HK-2 (cell line): Measurements from ENCODE around the gene A4GNT.
"Not testable (repeated sequence)": the region's sequence is repeated elsewhere in the genome, so short reads cannot be mapped to it uniquely, and the experiment has no call there.

ENCODE experiments used
- DNase-seq: peaks from one replicate; pipeline ENCODE4 v3.0.0-alpha.2; 2018; ENCODE audit not compliant: unreplicated experiment

Gene A4GNT

GRCh38 chr3:138118612-138119422, 13.4 kb downstream of the A4GNT start:
- peak; percentile 80 for DNase-seq

DNA sequence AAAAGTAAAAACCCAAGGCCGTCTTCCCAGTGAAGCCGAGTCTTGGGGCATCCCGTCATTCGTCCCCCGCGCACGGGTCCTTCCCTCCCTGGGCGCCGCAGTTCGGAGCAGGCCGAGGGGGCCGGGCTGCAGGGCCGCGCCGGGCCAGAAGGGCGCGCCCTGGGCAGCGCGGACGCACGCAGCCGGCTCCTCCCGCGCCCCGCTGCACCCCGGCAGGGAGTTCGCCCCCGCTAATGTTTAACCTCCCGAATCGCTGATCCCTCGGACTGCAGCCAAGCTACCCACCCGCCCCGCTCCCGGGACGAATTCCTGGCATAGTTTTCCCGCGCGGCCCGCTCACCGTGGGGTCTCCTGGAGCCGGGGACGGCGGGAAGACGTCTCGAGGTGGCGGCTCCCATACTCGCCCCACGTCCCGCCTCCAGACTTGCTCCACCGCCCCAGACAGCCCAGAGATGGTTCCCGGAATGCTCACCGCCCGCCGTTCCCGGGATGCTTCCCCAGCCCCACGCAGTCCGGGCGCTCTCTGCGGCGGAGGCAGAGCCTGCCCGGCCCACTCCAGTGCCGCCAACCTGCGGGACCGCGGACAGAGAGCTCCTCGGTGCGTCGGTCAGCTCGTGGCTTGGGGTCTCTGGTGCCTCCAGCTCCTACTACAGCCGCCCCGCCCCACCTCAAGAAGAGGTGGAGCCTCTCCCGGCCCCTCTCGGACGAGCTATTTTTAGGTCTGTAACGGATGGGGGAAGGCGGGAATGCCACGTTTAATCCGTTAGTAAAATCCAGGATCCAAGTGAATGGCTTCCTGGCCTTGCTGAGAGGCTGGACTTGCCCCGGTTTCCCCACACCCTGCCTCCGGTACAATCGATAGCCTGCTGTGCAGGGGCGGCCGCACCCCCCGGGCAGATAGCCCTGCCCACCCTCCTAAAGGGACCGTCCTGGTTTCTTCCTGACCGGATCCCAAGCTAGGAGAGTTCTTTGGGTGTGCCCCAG, 16.9 kb downstream of the A4GNT start, which contains the start of gene DZIP1L:
Gene DZIP1L (minus strand): TSS at position 621 of the 984 bp plus-strand sequence. CDS start 11,637 bp downstream, outside the sequence.
- peak; percentile 88 for DNase-seq

GRCh38 chr3:138114431-138114918, 17.7 kb downstream of the A4GNT start:
- DNase-seq: peak; percentile 53

- peak; percentile 71 for DNase-seq
Observed at GRCh38 chr3:138113326-138113725, 18.9 kb downstream of the A4GNT start.

DNA sequence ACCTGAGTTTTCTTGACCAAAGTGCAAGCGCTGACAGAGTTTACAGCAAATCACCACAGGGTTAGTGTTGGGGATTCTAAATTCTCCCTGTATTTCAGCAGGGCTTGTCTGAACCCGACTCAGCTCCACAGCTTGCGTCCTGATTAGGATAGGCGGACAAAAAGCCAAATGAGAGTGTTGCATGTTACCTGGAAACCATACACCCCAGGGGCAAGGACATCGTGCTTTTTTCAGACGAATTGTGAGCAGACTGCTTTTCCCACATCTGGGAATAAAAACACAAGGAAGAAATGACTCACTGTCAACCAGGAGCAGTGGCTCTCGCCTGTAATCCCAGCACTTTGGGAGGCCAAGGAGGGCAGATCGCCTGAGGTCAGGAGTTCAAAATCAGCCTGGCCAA, 19.8 kb downstream of the A4GNT start:
- no peak for DNase-seq

DNA sequence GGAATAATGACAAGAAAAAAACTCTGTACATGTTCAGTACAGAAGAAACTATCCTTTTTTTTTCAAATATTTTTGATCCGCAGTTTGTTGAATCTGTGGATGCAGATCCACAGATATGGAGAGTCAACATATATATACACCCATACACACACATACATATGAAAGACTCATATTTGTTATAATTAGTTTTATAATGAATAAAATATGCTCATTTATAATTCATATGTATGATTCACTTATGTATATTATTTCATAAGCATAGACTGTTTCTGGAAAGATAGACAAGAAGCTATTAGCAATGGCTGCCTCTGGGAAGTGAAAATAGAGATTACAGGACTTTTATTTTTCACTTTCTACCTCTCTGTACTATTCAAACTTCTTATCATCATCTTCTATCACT, 26.6 kb downstream of the A4GNT start:
- no peak for DNase-seq

GRCh38 chr3:138103466-138103865, 28.7 kb downstream of the A4GNT start:
- no peak for DNase-seq

GRCh38 chr3:138101351-138101940, 30.7 kb downstream of the A4GNT start:
- not testable (repeated sequence) for DNase-seq

GRCh38 chr3:138099417-138099816, 32.8 kb downstream of the A4GNT start:
- no peak for DNase-seq

DNA sequence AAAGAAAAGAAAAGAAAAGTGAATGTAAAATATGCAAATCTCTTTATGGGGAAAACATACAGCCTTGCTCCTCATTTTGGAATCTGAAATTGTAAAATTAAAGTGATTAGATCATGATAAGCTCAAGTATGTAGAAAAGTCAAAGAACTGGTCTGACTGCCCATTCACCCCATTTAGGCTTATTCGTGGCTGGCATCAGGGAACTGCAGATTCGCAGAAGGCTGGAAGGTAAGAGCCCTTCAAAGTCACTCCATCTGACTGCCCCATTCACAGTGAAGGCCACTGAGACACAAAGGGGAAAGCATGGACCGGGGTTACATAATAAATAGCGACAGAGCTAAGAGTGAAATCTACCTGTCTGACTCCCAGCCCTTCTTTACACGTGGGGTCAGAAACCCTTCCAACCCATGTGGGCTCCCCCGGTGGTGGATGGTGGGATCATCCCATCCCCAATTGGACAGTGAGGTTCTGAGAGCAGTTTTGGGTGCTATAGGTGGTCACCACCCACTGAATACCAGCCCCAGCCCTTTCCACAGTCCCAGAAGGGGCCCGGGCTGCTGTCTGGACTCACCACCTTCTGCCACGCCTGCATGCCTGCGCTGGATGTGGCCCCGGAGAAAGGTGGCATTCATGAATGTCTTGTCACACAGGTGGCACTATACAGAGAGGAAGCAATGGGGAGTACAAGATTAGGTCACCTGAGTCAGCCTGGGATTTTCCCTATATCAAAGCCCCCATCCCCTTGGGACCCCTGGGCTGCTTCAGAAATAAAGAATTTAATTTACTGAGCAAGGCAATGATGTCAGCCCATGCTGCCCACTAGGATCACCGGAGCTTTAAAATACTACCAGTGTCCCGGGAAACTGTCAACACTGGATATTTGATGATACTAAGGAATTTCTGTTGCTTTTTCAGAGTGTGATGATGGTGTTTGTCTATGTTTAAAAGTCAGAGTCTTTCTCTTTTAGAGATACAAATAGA, 34.7 kb downstream of the A4GNT start:
- no peak for DNase-seq

DNA sequence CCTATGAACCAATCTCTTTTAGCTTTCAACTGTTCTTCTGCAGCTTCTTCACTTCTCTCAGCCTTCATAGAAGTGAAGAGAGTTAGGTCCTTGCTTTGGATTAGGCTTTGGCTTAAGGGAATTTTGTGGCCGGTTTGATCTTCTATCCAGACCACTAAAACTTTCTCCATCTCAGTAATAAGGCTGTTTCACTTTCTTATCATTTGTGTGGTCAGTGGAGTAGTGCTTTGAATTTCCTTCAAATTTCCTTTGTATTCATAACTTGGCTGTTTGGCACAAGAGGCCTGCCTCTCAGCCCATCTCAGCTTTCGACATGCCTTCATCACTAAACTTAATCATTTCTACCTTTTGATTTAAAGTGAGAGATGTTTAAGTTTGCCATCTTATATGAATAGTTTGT, 38.5 kb downstream of the A4GNT start:
- DNase-seq: no peak

- DNase-seq: no peak
Observed at GRCh38 chr3:138092023-138092422, 40.2 kb downstream of the A4GNT start.

DNA sequence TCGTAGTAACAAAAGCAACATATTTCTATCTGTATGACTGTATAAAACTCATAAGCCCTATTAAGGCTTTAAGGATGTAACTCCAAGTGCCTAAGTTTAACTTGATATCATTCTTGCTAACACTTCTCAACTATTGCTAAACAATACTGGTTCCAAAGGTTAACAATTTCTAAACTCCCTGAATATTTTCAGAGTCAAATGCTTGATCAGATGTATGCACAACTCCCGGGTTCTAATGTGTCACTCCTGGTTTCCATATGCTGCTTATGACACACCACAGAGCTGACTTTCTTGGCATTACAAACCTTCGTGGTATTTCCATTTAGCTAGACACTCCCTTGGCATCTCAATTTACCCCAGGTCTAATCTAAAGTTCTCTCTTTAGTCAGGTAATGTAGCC, 43.1 kb downstream of the A4GNT start:
- no peak for DNase-seq

DNA sequence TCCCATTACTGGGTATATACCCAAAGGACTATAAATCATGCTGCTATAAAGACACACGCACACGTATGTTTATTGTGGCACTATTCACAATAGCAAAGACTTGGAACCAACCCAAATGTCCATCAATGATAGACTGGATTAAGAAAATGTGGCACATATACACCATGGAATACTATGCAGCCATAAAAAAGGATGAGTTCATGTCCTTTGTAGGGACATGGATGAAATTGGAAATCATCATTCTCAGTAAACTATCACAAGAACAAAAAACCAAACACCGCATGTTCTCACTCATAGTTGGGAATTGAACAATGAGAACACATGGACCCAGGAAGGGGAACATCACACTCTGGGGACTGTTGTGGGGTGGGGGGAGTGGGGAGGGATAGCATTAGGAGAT, 46.4 kb downstream of the A4GNT start:
- DNase-seq: not testable (repeated sequence)

- no peak for DNase-seq
Observed at GRCh38 chr3:138084196-138084595, 48.0 kb downstream of the A4GNT start.

DNA sequence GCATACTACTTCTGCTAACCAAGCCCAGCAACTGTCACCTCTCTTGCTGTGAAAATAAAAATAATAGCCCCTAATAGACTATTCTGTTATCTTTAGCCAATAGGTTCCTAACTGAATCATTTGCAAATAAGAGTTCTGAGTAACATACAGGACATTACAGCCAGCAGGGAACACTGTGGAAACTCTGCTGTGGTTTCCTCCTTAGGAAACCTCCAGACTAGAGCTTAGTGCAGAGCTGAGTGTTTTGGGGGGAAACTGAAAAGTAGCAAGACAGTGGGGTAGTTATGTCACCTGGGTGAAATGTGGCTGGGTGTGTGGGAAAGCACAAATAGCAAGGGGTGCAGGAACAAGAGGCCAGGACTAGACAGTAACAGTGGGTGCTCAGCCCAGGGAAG, 49.2 kb downstream of the A4GNT start:
- DNase-seq: no peak

DNA sequence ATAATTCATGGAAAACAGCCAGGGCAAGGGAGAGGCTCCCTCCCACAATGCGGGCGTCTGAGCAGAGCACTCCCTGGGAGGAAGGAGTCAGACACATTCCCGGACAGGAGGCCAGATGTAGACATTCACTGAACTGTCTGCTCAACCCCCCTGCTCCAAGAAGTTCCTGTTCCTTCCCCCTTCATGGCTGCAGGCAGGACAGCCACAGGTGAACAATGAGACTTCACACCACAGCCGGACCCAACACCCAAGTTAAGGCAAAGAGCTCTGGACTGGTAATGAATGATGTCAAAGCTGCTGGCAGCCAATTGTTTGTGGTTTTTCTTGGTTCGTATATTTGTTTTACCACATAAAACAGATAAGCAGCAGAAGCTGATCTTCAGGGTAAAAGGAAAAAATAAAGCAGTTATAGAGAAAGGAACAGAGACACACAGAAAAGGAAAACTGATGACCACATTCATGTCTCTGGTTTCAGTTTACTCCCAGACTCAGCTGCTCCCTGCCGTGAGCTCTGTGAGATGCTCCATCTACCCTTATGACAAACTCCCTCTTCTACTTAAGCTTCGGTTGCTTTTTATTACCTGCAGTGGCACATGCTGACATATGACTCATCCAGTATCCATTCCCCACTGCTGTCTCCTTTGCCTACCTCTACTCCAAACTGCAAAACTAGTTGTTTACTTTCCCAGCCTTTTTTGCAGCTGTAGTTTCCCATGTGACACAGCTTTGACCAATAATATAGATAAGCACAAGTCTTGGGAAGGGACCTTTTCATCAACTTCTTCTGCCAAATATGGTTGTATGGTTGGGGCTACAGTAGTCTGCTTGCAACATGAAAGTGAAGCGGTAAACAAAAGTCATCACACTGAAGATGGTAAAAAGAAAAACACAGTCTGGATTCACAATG, 49.9 kb downstream of the A4GNT start:
- DNase-seq: peak; percentile 41

GRCh38 chr3:138081371-138082084, 50.7 kb downstream of the A4GNT start:
- no peak for DNase-seq

GRCh38 chr3:138079901-138080300, 52.3 kb downstream of the A4GNT start:
- no peak for DNase-seq
